ENCODE data around the gene VCPKMT.

VCPKMT gene

GRCh38 chr14:50072395-50072794 is 44.0 kb downstream of the VCPKMT start:
- H3F3A ChIP-seq (ENCODE audit: low read depth): no peaks in the 10 kb centered on the region
- no peak overlapping the region for H2AFZ ChIP-seq (ENCODE audit: low read length)
- H3K9me2 ChIP-seq (replicated peaks; ENCODE audit: low read depth, low read length): no peaks in the 10 kb centered on the region
- TF ChIP-seq EZH2phosphoT487 (IDR thresholded peaks at IDR 0.05; ENCODE audit: borderline replicate concordance): no peak
- no peak for TF ChIP-seq CTCF (conservative IDR thresholded peaks at IDR 0.05; ENCODE audit: low read length)
- H3K36me3 ChIP-seq (ENCODE audit: insufficient read depth, low read length): no peaks in the 10 kb centered on the region
- H3K4me3 ChIP-seq (ENCODE audit: low read length, poor library complexity, severe bottlenecking): no peak overlapping the region
- no peaks in the 10 kb centered on the region for H3K4me1 ChIP-seq (ENCODE audit: insufficient read depth, low read length, poor library complexity, severe bottlenecking)
- no peaks in the 10 kb centered on the region for H3K27me3 ChIP-seq (ENCODE audit: insufficient read depth, low read length, poor library complexity, severe bottlenecking)
- no peaks in the 10 kb centered on the region for H4K20me1 ChIP-seq (ENCODE audit: insufficient read depth, low read length, poor library complexity, severe bottlenecking)
- no peaks in the 10 kb centered on the region for H3K79me2 ChIP-seq (ENCODE audit: insufficient read depth, low read length)
- H3K4me2 ChIP-seq (ENCODE audit: low read depth, low read length, poor library complexity, severe bottlenecking): no peak overlapping the region
- no peaks in the 10 kb centered on the region for H3K9me3 ChIP-seq (ENCODE audit: insufficient read depth, low read depth, low read length)
- H3K9ac ChIP-seq (ENCODE audit: low read depth, low read length, poor library complexity, severe bottlenecking): no peak overlapping the region

GRCh38 chr14:50070840-50071548 is 45.4 kb downstream of the VCPKMT start:
- TF ChIP-seq EZH2phosphoT487 (IDR thresholded peaks at IDR 0.05; ENCODE audit: borderline replicate concordance) (no peak), CTCF (conservative IDR thresholded peaks at IDR 0.05; ENCODE audit: low read length) (no peak)
- no peak overlapping the region for H2AFZ ChIP-seq (ENCODE audit: low read length)
- no peaks in the 10 kb centered on the region for H3K27me3 ChIP-seq (ENCODE audit: insufficient read depth, low read length, poor library complexity, severe bottlenecking)
- H3K9me3 ChIP-seq (ENCODE audit: insufficient read depth, low read depth, low read length): no peaks in the 10 kb centered on the region
- no peaks in the 10 kb centered on the region for H3K9me2 ChIP-seq (replicated peaks; ENCODE audit: low read depth, low read length)
- no peak overlapping the region for H3K9ac ChIP-seq (ENCODE audit: low read depth, low read length, poor library complexity, severe bottlenecking)
- no peaks in the 10 kb centered on the region for H4K20me1 ChIP-seq (ENCODE audit: insufficient read depth, low read length, poor library complexity, severe bottlenecking)
- H3K4me1 ChIP-seq (ENCODE audit: insufficient read depth, low read length, poor library complexity, severe bottlenecking): no peaks in the 10 kb centered on the region
- H3K4me2 ChIP-seq (ENCODE audit: low read depth, low read length, poor library complexity, severe bottlenecking): no peak overlapping the region
- no peaks in the 10 kb centered on the region for H3K79me2 ChIP-seq (ENCODE audit: insufficient read depth, low read length)
- no peak overlapping the region for H3K4me3 ChIP-seq (ENCODE audit: low read length, poor library complexity, severe bottlenecking)
- no peaks in the 10 kb centered on the region for H3K36me3 ChIP-seq (ENCODE audit: insufficient read depth, low read length)
- H3F3A ChIP-seq (ENCODE audit: low read depth): no peaks in the 10 kb centered on the region

- H3K9me3 ChIP-seq (ENCODE audit: insufficient read depth, low read depth, low read length): no peaks in the 10 kb centered on the region
- H3K9ac ChIP-seq (ENCODE audit: low read depth, low read length, poor library complexity, severe bottlenecking): no peak overlapping the region
- no peaks in the 10 kb centered on the region for H3K36me3 ChIP-seq (ENCODE audit: insufficient read depth, low read length)
- no peaks in the 10 kb centered on the region for H3F3A ChIP-seq (ENCODE audit: low read depth)
- no peaks in the 10 kb centered on the region for H3K9me2 ChIP-seq (replicated peaks; ENCODE audit: low read depth, low read length)
- peaks cover 4% of the 10 kb centered on the region for H3K4me1 ChIP-seq (ENCODE audit: insufficient read depth, low read length, poor library complexity, severe bottlenecking)
- no peak overlapping the region for H2AFZ ChIP-seq (ENCODE audit: low read length)
- no peaks in the 10 kb centered on the region for H3K27me3 ChIP-seq (ENCODE audit: insufficient read depth, low read length, poor library complexity, severe bottlenecking)
- H3K4me3 ChIP-seq (ENCODE audit: low read length, poor library complexity, severe bottlenecking): no peak overlapping the region
- TF ChIP-seq CTCF (conservative IDR thresholded peaks at IDR 0.05; ENCODE audit: low read length): no peak
- no peak for TF ChIP-seq EZH2phosphoT487 (IDR thresholded peaks at IDR 0.05; ENCODE audit: borderline replicate concordance)
- H3K4me2 ChIP-seq (ENCODE audit: low read depth, low read length, poor library complexity, severe bottlenecking): no peak overlapping the region
- H3K79me2 ChIP-seq (ENCODE audit: insufficient read depth, low read length): no peaks in the 10 kb centered on the region
- H4K20me1 ChIP-seq (ENCODE audit: insufficient read depth, low read length, poor library complexity, severe bottlenecking): no peaks in the 10 kb centered on the region
These were observed 46.1 kb downstream of the VCPKMT start for GRCh38 chr14:50070230-50070629.
